ENCODE measurements around the gene MYRIP.

The MYRIP gene

DNA sequence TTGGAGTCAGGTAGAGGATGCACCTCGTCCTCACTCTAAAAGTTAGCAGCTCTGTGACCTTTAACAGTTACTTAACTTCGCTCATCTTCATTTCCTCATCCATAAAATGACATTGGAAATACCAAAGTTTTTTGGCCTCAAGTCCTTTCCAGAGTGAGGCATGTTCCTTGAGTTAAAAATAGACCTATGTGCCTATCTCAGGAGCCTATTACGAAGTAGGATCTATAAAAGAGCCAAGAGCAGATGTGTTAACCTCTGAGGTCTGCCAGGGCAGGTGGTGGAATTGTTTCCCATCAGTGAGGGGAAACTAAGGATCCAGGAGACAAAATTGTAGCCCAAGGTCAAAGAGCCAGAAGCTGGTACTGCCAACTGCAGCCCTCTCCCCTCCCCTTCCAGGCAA, 379.7 kb downstream of the MYRIP start:
- no peak for DNase-seq (ENCODE audit: low spot score)

DNA sequence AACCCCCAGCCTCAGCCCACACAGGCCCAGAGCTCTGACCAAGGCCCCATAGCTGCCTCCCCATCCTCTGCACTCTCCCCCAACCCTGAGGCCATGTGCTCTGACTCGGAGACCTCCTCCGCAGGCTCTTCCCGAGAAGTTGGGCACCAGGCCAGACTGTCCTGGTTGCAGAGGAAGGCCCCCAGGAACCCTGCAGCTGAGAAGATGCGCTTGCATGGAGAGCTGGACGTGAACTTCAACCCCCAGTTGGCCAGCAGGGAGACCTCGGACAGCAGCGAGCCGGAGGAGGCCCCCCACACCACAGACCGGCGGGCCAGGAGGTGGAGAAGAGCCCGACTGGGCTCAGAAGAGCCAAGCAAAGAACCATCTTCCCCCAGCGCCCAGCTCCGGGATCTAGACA, 380.6 kb downstream of the MYRIP start:
- no peak for DNase-seq (ENCODE audit: low spot score)

DNA sequence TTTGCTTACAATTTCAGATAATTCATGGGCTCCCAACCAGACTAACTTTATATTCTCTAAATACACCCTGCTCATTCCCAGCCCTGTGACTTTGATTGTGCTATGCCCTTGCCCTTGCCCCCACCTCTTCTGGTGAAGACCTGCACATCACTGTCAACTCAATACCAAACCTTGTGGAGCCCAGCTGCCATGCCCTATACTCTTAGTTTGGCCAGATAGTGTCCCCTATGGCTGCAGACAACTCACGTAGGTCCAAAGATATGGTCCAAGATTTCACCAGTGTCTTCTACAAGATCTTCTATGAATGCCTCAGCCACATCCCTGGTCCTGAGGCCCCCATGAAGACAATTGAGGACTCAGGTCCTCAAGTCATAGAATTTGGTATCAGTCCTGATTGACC, 381.8 kb downstream of the MYRIP start:
- DNase-seq (ENCODE audit: low spot score): no peak

DNA sequence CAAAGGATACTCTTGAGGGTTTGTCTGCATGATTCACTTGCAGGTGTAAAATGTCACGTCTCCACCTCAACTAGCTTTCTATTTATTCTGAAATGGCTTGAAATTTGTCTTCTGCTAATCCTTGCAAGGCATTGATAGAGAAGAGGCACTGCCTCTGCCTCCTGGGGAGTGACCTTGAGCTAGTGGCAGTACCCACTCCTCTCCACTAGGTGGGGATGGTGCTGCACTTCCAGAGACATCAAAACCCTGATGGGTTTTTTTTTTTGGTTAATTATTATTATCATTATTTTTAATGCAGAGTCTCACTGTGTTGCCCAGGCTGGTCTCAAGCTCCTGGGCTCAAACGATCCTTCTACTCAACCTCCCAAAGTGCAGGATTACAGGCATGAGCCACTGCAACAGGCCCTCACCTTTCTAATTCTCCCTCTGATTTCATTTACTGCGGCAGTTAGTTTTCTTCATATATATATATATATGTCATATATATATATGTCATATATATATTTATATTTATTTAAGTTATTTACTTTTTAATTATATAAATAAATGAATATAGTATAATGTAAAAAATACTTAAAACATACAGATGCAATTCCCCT, 382.5 kb downstream of the MYRIP start:
- peak; percentile 78 for DNase-seq (ENCODE audit: low spot score)

DNA sequence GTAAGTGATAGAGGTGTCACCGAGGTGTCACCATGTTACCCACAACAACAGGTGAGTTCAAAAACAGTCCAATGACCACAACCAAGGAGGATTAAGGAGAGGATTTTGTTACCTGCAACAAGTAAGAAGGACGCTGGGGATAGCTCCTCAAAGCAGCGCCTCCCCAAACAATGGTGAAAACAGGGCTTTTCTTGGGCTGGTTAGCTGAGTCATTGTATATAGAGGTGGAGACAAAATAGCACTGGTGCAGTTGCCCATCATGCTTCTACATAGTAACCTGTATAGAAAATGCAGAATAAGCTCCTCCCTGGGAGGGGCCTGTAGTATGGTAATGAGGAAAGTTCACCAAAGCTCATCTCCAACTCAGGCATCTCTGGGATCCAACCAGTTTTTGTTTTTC, 383.2 kb downstream of the MYRIP start:
- no peak for DNase-seq (ENCODE audit: low spot score)

DNA sequence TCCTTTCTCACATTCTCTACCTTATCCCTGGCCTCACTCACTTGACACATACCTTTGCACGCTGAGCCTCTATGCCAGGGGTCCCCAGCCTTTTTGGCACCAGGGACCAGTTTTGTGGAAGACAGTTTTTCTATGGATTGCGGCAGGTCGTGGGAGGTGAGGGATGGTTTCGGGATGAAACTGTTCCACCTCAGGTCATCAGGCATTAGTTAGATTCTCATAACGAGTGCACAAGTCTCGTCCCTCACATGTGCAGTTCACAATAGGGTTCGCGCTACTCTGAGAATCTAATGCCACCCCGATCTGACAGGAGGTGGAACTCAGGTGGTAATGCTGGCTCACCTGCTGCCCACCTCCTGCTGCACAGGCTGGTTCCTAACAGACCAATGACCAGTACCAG, 387.6 kb downstream of the MYRIP start:
- DNase-seq (ENCODE audit: low spot score): no peak

DNA sequence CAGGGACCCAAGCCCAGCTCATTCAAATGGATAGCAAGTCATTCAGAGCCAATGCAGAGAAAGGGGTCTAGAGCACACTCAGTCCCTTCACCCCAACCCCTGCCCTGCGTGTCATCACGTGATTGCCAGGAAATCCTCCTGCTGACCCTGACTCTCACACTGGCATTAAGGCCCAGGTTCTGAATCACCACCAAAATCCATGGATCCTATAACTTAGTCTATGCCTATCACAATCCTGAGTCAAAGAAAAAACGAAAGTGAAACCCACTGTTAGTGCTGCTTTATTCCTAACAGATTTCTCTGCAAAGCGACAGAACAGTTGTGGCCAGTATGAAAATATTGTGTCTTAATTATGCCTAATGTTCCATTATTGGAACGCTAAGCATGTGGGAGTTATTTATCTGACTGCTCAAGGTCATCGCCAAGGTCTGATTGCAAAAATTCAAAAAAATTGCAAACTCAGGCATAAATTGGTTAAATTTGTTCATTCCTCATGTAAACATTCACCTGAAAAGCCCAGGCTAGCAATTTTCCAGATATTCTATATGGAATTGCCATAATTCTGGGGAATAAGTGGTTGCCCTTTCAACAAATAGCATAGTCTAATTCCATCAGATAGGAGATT, 391.4 kb downstream of the MYRIP start:
- no peak for DNase-seq (ENCODE audit: low spot score)

DNA sequence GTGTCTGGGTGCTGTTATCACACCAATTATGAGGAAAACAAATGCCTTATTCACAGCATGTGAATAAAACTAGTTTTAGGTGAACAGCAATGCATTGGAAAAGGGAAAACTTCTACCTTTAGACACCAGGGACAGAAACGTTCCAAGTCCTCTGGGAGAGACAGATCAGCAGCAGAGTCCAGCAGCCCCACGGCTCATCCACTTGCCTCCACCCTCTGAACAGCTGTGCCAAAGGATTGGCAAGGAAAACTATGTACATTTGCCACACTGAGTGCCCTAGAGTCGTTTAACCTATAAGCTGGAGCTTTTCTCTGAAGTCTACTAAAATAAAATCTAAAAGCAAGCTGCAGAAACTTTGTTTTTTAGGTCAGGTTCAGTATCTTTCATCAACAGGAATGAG, 392.4 kb downstream of the MYRIP start:
- DNase-seq (ENCODE audit: low spot score): no peak

DNA sequence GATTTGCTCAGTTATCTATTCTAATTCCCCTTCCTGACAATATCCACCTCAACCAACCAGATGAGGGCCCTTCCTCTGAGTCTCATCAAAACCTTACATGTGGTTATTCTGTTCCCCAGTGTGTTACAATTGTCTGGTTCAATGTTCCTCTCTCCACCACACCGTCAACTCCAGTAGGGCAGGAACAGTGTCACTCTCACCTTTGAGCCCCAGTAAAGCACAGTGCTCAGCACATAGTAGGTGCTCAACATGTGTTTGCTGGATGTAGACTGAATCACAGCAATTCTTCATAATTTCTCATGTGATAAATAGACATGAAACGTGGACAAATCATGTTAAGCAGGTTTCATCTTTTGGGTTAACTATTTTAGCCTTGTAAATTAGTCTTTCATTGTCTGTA, 397.1 kb downstream of the MYRIP start:
- DNase-seq (ENCODE audit: low spot score): no peak

DNA sequence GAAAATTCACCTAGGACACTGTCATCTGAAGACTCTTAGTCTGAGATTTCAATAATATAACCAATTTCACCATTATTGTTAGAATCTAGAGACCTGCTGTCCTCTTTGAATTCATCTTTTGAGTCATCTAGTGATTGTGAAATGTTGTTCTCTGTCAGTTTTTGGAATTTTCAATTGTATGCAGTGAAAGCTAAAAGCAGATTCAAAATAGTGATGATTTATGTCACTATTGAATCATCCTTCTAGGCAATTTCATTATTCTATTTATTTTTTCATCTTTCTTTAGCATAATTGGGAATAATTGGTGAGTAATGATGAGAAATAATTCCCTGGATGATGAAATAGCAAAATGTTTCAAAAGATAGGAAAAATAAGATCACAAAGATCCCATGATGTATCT, 398.4 kb downstream of the MYRIP start:
- no peak for DNase-seq (ENCODE audit: low spot score)

DNA sequence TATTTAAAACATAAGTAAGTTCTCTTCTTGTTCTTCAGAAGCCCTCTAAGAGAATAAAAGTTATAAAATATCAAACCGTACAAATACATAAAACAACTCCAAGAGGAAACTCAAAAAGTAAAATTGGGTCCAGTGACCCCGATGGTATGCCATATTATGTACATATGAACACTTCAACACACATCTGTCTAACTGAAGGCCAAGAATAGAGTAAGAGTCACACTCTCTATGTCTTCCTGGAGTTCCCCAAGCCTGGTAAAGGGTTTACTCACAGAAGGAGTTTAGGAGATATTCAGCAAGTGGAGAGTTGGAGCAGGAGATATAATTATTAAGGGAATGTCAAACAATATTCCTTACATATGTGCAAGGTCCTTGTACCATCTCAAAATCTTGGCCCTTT, 398.8 kb downstream of the MYRIP start:
- no peak for DNase-seq (ENCODE audit: low spot score)

DNA sequence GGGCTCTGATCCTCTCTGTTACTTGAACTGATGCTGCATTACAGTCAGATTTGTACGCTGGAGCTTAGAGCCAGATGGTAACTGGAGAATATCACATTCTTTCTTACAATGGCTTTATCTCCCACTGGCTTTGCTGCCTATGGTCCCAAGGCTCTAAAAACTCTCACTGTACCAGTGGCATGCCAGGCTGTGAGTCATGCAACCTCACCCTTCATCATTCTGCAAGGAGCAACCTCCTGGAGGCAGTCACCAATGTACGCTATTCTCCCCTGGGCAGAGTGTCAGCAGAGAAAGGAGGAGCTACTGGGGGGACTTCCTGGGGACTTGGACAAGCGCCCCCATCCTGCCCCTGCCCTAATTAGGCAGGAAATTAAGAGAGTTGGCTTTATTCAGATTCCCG, 402.2 kb downstream of the MYRIP start:
- no peak for DNase-seq (ENCODE audit: low spot score)

DNA sequence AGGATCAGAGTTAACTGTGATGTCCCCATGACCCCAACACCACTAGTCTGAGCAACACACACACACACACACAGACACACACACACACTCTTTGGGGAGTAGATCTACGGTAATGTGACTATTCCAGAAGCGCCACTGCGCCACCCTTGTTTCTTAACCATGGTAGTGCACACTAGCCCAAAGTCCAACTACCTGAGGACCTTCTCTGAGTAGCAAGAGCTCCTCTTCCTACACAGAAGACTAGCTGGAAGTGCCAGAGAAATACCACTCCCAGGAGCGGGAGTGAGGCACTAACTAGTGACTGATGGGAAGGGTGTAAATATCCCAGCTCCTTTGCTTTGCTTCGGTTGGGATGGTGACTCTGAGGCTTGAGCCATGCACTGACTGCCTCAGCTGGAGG, 404.1 kb downstream of the MYRIP start:
- DNase-seq (ENCODE audit: low spot score): no peak

DNA sequence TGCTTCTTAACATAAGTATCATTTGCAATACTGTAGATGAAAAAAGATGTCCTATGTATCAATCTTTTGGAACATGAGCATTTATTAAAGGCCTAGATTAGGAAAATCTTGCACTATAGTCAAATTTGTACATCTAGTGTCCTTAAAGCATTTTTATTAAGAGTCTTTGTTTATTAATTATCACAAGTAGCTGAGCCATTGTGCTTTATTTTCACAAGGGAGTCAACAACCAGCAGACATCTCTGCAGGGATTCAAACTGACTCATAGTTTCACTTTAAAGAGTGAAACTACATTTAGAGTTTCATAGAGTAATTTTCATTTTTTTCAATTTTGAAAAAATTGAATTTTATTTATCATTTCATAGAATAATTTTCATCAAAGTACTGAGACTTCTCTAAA, 405.6 kb downstream of the MYRIP start:
- no peak for DNase-seq (ENCODE audit: low spot score)

DNA sequence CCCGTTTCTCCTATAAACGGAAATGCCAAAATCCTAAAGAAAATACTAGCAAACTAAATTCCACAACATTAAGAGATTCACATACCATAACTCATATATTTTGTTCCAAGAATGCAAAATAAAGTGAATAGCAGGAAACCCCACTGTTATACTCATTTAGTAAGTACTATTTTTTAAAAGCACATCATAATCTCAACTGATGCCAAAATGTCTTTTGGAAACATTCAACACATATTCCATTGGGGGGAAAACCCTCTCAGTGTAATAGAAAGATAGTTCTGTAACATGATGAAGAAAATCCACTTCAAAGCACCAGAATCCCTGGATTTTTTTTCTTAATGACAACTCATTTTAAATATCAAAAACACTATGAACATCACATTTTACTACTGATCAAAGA, 407.1 kb downstream of the MYRIP start:
- DNase-seq (ENCODE audit: low spot score): no peak

DNA sequence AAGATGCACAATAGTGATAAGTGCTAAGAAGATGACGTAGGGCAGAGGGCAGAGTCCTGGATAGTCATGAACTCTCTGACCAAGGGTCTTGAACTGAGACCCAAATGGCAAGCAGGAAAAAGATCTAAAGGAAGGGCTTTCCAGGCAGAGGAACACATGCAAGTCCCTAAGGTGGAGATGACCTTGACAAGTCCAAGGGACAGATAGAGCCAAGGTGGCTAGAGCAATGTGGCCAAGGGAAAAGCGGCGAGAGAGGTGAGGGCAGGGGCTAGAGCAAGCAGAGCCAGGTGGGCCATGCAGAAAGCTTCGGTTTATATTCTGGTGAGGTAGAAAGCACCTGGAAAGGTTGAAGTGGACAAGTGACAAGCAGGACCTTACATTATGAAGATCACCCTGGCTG, 414.4 kb downstream of the MYRIP start:
- DNase-seq (ENCODE audit: low spot score): no peak

DNA sequence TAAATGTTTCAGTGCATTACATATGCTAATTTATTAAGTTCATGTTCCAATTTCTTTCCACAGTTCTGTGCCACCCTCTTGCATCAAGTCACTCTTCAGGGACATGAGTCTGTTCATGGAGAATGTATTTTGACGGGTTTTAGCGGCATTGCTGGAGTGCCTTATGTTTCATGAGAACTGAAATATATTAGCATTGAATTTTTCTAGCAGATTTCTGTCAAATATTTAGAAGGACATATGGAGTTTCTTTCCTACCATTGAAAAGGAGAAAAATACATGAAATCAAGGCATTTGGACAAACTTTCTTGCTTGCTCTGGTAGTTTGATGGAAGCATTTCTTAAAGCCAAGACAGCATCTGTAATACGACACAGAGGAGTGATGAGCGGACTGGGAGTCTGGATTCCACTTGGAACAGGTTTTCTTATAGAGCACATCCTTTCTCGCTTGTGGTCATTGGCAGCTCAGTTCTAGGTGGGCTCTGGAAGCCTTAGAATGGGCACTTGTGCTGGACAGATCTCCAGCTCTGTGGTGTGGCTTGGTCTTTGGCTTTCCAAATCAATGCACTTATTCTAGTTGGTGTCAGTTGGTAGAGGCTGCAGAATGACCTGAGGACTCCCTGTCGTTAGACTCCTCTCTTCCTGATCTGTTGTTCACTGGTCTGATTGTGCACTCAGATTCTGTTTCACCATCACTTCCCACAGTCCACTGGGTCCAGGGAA, 415.5 kb downstream of the MYRIP start:
- no peak for DNase-seq (ENCODE audit: low spot score)

DNA sequence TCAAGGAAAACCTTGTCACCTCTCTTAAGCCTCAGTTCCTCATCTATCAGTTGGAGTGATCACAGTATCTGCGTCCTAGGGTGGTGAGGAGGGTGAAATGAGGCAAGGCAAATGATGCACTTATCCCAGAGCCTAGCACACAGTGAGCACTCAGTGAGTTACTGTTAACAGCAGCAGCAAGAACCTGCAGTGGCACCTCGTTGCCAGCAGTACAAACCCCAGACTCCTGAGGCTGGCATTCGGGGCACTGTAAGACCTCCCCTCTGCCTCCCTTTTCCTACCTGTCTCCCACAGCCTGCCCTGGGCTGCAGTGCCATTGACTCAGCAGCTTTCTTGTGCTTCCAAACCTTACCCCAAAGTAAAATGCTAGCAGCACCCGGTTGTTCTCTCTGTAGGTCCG, 417.2 kb downstream of the MYRIP start:
- no peak for DNase-seq (ENCODE audit: low spot score)

DNA sequence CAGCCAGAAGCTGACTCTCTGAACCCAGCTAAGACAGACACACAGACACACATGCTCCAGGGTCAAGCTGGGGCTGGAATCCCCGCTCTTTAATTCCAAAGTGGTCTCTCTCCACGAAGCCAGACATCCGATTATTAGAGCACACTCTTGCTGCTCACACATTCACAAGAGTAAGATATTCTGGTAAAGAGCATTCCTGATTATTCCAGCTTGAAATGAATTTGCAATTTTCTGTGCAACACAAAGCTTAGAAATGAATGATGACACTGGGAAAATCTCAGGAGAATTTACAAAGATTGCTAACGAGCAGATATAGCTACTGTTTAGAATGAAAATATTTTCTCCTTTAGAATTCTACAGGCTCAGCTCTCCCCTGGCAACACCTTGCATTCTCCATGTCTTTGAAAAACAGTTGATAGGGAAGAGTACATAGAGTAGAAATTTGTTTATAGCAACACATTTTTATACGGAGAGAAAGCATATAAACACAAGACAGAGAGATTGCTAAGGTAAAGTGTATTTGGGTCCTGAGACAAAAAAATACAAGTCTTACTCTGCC, 419.5 kb downstream of the MYRIP start:
- DNase-seq (ENCODE audit: low spot score): no peak

DNA sequence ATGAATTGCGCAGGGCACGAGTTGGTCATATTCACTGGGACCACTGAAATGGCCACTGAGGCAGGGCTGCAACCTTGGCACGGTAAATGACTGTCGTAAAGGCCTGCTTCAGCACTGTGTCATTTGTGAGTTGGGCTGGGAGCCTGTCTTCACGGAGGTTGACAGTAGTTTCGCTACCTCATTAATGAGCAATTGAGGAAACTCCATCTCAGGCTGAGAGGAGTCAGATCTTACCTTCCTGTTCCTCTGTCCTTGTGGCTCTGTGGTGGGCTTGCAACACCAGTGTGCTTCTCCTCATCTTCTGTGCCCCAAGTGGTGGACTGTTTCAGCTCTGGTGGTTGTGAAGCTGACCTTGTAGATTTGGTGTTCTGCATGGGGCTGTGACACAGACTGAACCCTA, 420.0 kb downstream of the MYRIP start:
- no peak for DNase-seq (ENCODE audit: low spot score)

DNA sequence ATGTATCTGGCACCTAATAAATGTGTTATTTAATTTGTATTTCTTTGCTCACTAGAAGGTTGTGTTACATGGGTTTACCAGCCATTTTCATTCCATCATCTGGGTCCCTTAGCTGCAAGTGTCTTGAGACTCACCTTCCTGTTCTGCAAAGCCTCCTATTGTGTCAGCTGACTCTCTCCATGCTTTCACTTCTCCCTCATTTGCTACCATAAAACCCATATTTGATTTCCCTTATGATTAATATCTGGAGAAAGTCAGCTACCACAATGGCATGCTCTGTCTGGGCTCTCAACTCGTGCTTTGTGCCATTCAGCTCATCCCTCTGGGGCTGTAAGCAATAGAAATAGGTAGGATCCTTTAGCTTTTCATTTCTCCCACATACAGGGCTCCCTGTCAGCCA, 420.6 kb downstream of the MYRIP start:
- DNase-seq (ENCODE audit: low spot score): no peak

DNA sequence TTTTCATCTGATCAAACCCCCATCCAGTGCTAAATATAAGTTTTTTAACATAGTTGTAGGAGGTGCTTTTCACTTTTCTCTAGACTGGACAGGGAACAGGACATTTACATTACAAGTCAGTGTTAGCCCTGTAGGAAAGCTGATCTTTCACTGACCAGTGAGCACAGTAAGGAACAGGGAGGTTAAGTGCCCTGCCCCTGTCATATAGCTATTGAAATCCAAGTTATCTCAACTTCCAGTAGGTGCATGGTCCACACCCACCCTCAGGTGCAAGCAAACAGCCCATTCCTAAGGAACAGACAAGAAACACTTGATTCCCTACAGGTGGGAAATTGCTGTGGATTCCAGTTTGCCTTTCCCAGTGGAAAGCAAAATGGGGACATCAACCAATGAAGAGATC, 421.0 kb downstream of the MYRIP start:
- DNase-seq (ENCODE audit: low spot score): no peak

DNA sequence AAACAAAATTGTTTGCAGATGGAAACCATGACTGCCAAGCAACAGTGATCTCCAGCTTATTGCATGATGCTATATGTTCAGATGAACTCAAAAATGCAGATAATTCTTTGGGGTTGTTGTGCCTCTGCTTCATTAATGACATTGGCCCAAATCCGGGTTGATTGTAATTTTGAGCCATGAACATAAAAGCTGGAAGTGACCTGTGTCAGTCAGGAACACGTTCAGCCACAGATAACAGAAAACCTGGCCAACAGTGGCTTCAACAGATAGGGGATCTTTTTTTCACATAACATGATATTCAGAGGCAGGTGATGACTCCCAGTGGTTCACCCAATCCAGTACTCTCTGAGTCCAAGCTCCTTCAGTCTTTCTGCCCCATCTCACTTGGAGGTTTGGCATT, 423.2 kb downstream of the MYRIP start:
- DNase-seq (ENCODE audit: low spot score): no peak

DNA sequence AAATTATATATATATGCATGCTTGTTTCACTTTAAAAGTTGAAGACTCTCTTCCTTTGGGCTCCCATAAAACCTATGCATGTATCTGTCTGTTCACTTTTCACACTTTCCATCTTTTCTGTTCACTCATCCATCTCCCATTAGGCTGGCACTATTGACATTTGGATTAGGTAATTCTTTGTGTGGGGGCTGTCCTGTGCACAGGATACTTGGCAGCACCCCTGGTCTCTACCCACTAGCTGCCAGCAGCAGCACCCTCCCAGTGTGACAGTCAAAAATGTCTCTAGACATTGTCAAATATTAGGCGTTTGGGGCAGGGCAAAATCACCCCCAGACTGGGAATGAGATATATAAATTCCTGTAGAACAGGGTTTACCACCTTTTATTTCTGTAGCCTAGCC, 427.8 kb downstream of the MYRIP start:
- no peak for DNase-seq (ENCODE audit: low spot score)

Data from NAMALWA (cell line).